Cardiac muscle cell (in vitro differentiated cells and primary cell): ENCODE measurements around the gene CTNNB1. TPM values are rescaled to one million over a fixed set of nuclear protein-coding genes. Genes with fewer than 3 reads are reported as not detected.

Experiments used
- DNase-seq, 2 donors: peaks; one replicate each; pipeline versions ENCODE4 v3.0.0 to v3.0.0-alpha.2; 2010 to 2017; ENCODE audit warnings: low read depth in 1 of 2, low spot score in 1 of 2
- H3K27ac ChIP-seq: fragments of 200-600 bp; sonication (generic); 2 replicates; pipeline ENCODE4 v1.5.1; 2016
- H3K27me3 ChIP-seq: fragments of 200-600 bp; sonication (generic); 2 replicates; pipeline ENCODE4 v1.6.0; 2016; ENCODE audit warnings: control low read depth
- H3K36me3 ChIP-seq: fragments of 200-600 bp; sonication (generic); 2 replicates; pipeline ENCODE4 v1.5.1; 2016; ENCODE audit warnings: control low read depth
- H3K4me1 ChIP-seq: fragments of 200-600 bp; sonication (generic); 2 replicates; pipeline ENCODE4 v1.8.1; 2017; ENCODE audit warnings: low read depth, mild to moderate bottlenecking, mixed run types
- H3K4me3 ChIP-seq: fragments of 200-600 bp; sonication (generic); 2 replicates; pipeline ENCODE4 v1.5.1; 2016; ENCODE audit warnings: mild to moderate bottlenecking
- H3K9me3 ChIP-seq: fragments of 200-600 bp; sonication (generic); 2 replicates; pipeline ENCODE4 v1.5.1; 2017; ENCODE audit warnings: low read depth, mild to moderate bottlenecking, control low read depth
- polyA plus RNA-seq: library from polyadenylated mRNA; unstranded; fragments of >200 nt; fragmentation: Nextera tagmentation; extraction: Ambion mirVana; gene quantifications from 2 replicates; pipeline ENCODE4 v1.2.1, GENCODE V29; 2016
- total RNA-seq: library from RNA; depleted of rRNA; stranded (reverse); fragments of >200 nt; gene quantifications from 2 replicates; pipeline ENCODE4 v1.2.3, GENCODE V29; 2016
- TF ChIP-seq, protein P1 (sequence below): IDR thresholded peaks from 2 replicates; pipeline ENCODE4 v1.5.1; 2012; ENCODE audit warnings: low read depth, mild to moderate bottlenecking, low read length

Gene CTNNB1
- total and polyA plus RNA-seq, 2 experiments from 2014 or later = 213 to 574 TPM

DNA sequence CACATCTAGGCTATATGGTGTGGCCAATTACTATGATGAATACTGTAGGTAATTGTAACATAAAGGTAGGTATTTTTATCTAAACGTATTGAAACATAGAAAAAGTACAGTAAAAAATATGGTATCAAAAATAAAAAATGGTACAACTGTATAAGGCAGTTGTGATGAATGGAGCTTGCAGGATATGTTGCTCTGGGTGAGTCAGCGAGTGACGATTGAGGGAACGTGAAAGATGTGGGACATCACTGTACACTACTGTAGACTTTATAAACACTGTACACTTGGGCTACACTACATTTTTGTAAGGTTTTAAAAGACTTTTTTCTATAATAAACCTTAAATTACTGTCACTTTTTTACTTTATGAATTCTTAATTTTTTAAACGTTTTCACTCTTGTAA lies 10.3 kb downstream of the CTNNB1 start:
- TF ChIP-seq, protein P1, sequence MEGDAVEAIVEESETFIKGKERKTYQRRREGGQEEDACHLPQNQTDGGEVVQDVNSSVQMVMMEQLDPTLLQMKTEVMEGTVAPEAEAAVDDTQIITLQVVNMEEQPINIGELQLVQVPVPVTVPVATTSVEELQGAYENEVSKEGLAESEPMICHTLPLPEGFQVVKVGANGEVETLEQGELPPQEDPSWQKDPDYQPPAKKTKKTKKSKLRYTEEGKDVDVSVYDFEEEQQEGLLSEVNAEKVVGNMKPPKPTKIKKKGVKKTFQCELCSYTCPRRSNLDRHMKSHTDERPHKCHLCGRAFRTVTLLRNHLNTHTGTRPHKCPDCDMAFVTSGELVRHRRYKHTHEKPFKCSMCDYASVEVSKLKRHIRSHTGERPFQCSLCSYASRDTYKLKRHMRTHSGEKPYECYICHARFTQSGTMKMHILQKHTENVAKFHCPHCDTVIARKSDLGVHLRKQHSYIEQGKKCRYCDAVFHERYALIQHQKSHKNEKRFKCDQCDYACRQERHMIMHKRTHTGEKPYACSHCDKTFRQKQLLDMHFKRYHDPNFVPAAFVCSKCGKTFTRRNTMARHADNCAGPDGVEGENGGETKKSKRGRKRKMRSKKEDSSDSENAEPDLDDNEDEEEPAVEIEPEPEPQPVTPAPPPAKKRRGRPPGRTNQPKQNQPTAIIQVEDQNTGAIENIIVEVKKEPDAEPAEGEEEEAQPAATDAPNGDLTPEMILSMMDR = no peak
- no peak for DNase-seq
- Histone ChIP-seq H3K27me3 (no peaks in the 10 kb centered on the region), H3K36me3 (no peaks in the 10 kb centered on the region), H3K27ac (peak overlapping the region; percentile 74), H3K4me3 (no peak overlapping the region), H3K9me3 (no peaks in the 10 kb centered on the region), H3K4me1 (peaks cover 70% of the 10 kb centered on the region)

DNA sequence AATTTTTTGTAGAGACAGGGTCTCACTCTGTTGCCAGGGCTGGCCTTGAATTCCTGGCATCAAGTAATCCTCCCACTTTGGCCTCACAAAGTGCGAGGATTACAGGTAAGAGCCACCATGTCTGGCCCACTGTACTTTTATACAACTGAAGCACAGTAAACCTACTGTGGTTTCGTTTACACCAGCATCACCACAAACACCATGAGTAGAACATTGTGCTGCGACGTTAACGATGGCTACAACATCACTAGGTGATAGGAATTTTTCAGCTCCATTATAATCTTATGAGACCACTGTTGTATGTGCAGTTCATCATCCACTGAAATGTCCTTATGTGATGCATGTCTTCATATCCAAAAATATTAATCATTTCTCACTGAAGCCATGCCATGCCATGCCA lies 11.7 kb downstream of the CTNNB1 start:
- Histone ChIP-seq H3K4me3 (no peak overlapping the region), H3K27ac (no peak overlapping the region), H3K36me3 (no peaks in the 10 kb centered on the region), H3K4me1 (peaks cover 67% of the 10 kb centered on the region), H3K27me3 (no peaks in the 10 kb centered on the region), H3K9me3 (no peaks in the 10 kb centered on the region)
- no peak for DNase-seq
- TF ChIP-seq, protein P1 = no peak

DNA sequence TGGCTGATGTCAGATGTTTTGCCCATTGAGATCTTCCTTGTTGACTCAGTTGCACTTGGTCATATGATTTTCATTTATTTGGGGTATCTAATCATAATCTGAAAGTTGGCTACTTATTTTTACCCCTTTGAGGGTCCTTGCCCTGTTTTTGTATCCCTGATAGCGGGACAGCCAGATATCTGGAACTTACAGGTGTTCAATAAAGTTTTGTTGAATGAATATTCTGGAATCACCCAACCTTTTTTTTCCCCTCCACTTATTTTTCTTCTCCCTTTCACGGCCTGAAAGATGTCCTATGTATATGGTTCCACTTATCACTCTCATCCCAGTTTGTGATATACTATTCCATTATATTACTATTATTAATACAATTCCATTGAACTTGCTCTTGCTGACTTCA lies 12.8 kb downstream of the CTNNB1 start:
- Histone ChIP-seq H3K36me3 (no peaks in the 10 kb centered on the region), H3K4me1 (peaks cover 57% of the 10 kb centered on the region), H3K27me3 (no peaks in the 10 kb centered on the region), H3K4me3 (no peak overlapping the region), H3K9me3 (no peaks in the 10 kb centered on the region), H3K27ac (peak overlapping the region; percentile 27)
- TF ChIP-seq, protein P1 = no peak
- no peak for DNase-seq

- H3K4me3 ChIP-seq = no peak overlapping the region
- no peak for DNase-seq
- H3K4me1 ChIP-seq = peaks cover 42% of the 10 kb centered on the region
- no peaks in the 10 kb centered on the region for H3K36me3 ChIP-seq
- H3K9me3 ChIP-seq = no peaks in the 10 kb centered on the region
- H3K27ac ChIP-seq = peak overlapping the region; percentile 27
- no peaks in the 10 kb centered on the region for H3K27me3 ChIP-seq
- TF ChIP-seq, protein P1 = no peak
Measured at GRCh38 chr3:41213588-41213987, 14.3 kb downstream of the CTNNB1 start.

GRCh38 chr3:41216422-41216821 lies 17.1 kb downstream of the CTNNB1 start:
- Histone ChIP-seq H3K27ac (no peak overlapping the region), H3K4me1 (peaks cover 49% of the 10 kb centered on the region), H3K27me3 (no peaks in the 10 kb centered on the region), H3K9me3 (no peaks in the 10 kb centered on the region), H3K4me3 (no peak overlapping the region), H3K36me3 (no peaks in the 10 kb centered on the region)
- no peak for DNase-seq
- TF ChIP-seq, protein P1 = no peak

DNA sequence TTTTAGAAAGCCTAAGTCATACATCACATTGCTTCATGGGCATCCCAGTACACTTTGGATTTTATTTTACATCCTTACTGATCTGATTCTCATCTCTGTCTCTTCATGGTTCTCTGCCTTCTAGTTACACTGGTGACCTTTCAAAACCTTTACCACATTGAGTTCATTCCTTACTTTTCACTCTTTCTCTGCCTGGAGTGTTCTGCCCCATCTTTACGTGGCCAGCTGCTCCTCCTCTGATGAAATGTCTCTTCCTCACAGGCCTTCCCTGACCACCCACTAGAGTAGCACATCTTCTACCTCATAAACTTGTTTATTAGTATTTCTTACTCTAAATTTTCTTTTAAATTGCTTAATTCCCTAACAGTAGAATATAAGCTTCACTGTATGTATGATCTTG lies 17.7 kb downstream of the CTNNB1 start:
- TF ChIP-seq, protein P1 = no peak
- peaks cover 54% of the 10 kb centered on the region for H3K4me1 ChIP-seq
- no peak overlapping the region for H3K4me3 ChIP-seq
- no peaks in the 10 kb centered on the region for H3K27me3 ChIP-seq
- no peaks in the 10 kb centered on the region for H3K36me3 ChIP-seq
- no peaks in the 10 kb centered on the region for H3K9me3 ChIP-seq
- no peak overlapping the region for H3K27ac ChIP-seq
- DNase-seq = no peak
